Measurements from ENCODE around the gene KRT31. TPM values are rescaled to one million over a fixed set of nuclear protein-coding genes. Genes with fewer than 3 reads are reported as not detected.
"Not testable (repeated sequence)": the region's sequence is repeated elsewhere in the genome, so short reads cannot be mapped to it uniquely, and the experiment has no call there.

KRT31 gene
- total RNA-seq, 6 experiments from 2014 or later, result 0.09 to 0.14 TPM; not detected in 4

- Mint-ChIP-seq H3K4me3 (no peak overlapping the region), H3K27ac (no peak overlapping the region), H3K36me3 (ENCODE audit: low read depth) (no peaks in the 10 kb centered on the region), H3K27me3 (ENCODE audit: insufficient read depth) (no peaks in the 10 kb centered on the region), H3K4me1 (ENCODE audit: low read depth) (peaks cover 17% of the 10 kb centered on the region), H3K9me3 (no peaks in the 10 kb centered on the region)
- no peak for DNase-seq
- TF ChIP-seq CTCF (IDR thresholded peaks at IDR 0.05), result no peak
Measured at GRCh38 chr17:41434005-41434404, 36.6 kb upstream of the KRT31 start.

- TF ChIP-seq CTCF (IDR thresholded peaks at IDR 0.05), result no peak
- DNase-seq, result no peak
- no peak overlapping the region for H3K4me3 Mint-ChIP-seq
Measured at GRCh38 chr17:41433586-41433985, 36.2 kb upstream of the KRT31 start.

GRCh38 chr17:41430376-41430775 is 33.0 kb upstream of the KRT31 start:
- not testable (repeated sequence) for H3K27ac Mint-ChIP-seq; H3K36me3 Mint-ChIP-seq (ENCODE audit: low read depth); H3K4me3 Mint-ChIP-seq; H3K27me3 Mint-ChIP-seq (ENCODE audit: insufficient read depth); DNase-seq; H3K9me3 Mint-ChIP-seq
- peaks cover 22% of the 10 kb centered on the region for H3K4me1 Mint-ChIP-seq (ENCODE audit: low read depth)

More at GRCh38 chr17:41433586-41433985, 36.2 kb upstream of the KRT31 start:
- Mint-ChIP-seq H3K4me1 (ENCODE audit: low read depth) (peaks cover 21% of the 10 kb centered on the region), H3K27me3 (ENCODE audit: insufficient read depth) (no peaks in the 10 kb centered on the region), H3K27ac (no peak overlapping the region), H3K36me3 (ENCODE audit: low read depth) (no peaks in the 10 kb centered on the region), H3K9me3 (no peaks in the 10 kb centered on the region)

GRCh38 chr17:41429667-41430066 is 32.3 kb upstream of the KRT31 start:
- no peaks in the 10 kb centered on the region for H3K9me3 Mint-ChIP-seq
- no peak overlapping the region for H3K4me3 Mint-ChIP-seq
- H3K27ac Mint-ChIP-seq, result no peak overlapping the region
- H3K4me1 Mint-ChIP-seq (ENCODE audit: low read depth), result peaks cover 22% of the 10 kb centered on the region
- H3K27me3 Mint-ChIP-seq (ENCODE audit: insufficient read depth), result no peaks in the 10 kb centered on the region
- no peak for DNase-seq
- no peaks in the 10 kb centered on the region for H3K36me3 Mint-ChIP-seq (ENCODE audit: low read depth)
- no peak for TF ChIP-seq CTCF (IDR thresholded peaks at IDR 0.05)

- no peak for TF ChIP-seq CTCF (IDR thresholded peaks at IDR 0.05)
- Mint-ChIP-seq H3K36me3 (ENCODE audit: low read depth) (no peaks in the 10 kb centered on the region), H3K4me1 (ENCODE audit: low read depth) (peaks cover 22% of the 10 kb centered on the region), H3K27ac (no peak overlapping the region), H3K4me3 (no peak overlapping the region), H3K9me3 (no peaks in the 10 kb centered on the region), H3K27me3 (ENCODE audit: insufficient read depth) (no peaks in the 10 kb centered on the region)
- no peak for DNase-seq
Measured at GRCh38 chr17:41428591-41429291, 31.3 kb upstream of the KRT31 start.

- H3K4me1 Mint-ChIP-seq (ENCODE audit: low read depth), result peaks cover 42% of the 10 kb centered on the region
- H3K27me3 Mint-ChIP-seq (ENCODE audit: insufficient read depth), result no peaks in the 10 kb centered on the region
- no peak within 1 kb of the TSS for H3K4me3 Mint-ChIP-seq
- H3K9me3 Mint-ChIP-seq, result no peaks in the 10 kb centered on the region
- H3K27ac Mint-ChIP-seq, result no peak within 1 kb of the TSS
- no peak for TF ChIP-seq CTCF (IDR thresholded peaks at IDR 0.05)
- DNase-seq, result no peak
- H3K36me3 Mint-ChIP-seq (ENCODE audit: low read depth), result no peaks in the 10 kb centered on the region
Measured at GRCh38 chr17:41424111-41424635, 26.8 kb upstream of the KRT31 start, which contains the start of gene KRT37. Gene KRT37 (minus strand): TSS chr17:41424585. CDS start chr17:41424523, 62 bp downstream.

- peaks cover 43% of the 10 kb centered on the region for H3K4me1 Mint-ChIP-seq (ENCODE audit: low read depth)
- not testable (repeated sequence) for H3K9me3 Mint-ChIP-seq; H3K27ac Mint-ChIP-seq; H3K36me3 Mint-ChIP-seq (ENCODE audit: low read depth); H3K27me3 Mint-ChIP-seq (ENCODE audit: insufficient read depth); DNase-seq; H3K4me3 Mint-ChIP-seq
Measured at GRCh38 chr17:41422586-41422985, 25.2 kb upstream of the KRT31 start.

Data from HFFc6 (cell line).